HCT116 (cell line): ENCODE data around the gene PKNOX2. TPM values are rescaled to one million over a fixed set of nuclear protein-coding genes. Genes with fewer than 3 reads are reported as not detected.

Experiments
- ATAC-seq: fragments of 200-7000 bp; cut with Tn5 transposase; 2 replicates; pipeline ENCODE4 v1.9.1; 2020; ENCODE audit warnings: mild to moderate bottlenecking, moderate library complexity
- BruUV-seq: library from RNA; stranded (reverse); fragments of 400-500 nt; replicated peaks from 2 replicates; lab custom pipeline; 2021; lab: Mats Ljungman, UMichigan
- CTCF ChIA-PET: fragments of 300-600 bp; sonication (Branson Sonifier 250); formaldehyde crosslinking; loops from one replicate; lab custom pipeline; 2021; ENCODE audit warnings: antibody characterized with exemption; lab: Charles Lee
- POLR2A ChIA-PET: fragments of 300-600, 350-600 bp; sonication (Branson Sonifier 250); formaldehyde crosslinking; loops from one replicate; lab custom pipeline; 2021; ENCODE audit warnings: antibody characterized with exemption; lab: Charles Lee
- RAD21 ChIA-PET, 2 experiments: fragments of 300-600 bp; sonication (Branson Sonifier 250); formaldehyde crosslinking; loops; one replicate each; lab custom pipeline; 2023; ENCODE audit warnings: low total read pairs in 2 of 2; ENCODE audit not compliant: uncharacterized antibody in 2 of 2, unreplicated experiment in 2 of 2, low non-redundant PET in 1 of 2; lab: Charles Lee
- DNase-seq: peaks from one replicate; pipeline ENCODE4 v3.0.0-alpha.2; 2010; ENCODE audit warnings: low read depth, low spot score
- H2AFZ ChIP-seq: fragments of 200-600 bp; shearing (Covaris generic), sonication (generic); 2 replicates; pipeline ENCODE4 v1.6.1; 2017; ENCODE audit warnings: low read depth, mixed run types, mixed read lengths, antibody characterized with exemption, low read length; ENCODE audit not compliant: poor library complexity, severe bottlenecking
- H3K27ac ChIP-seq: 2 replicates; pipeline ENCODE4 v1.5.1; 2012; ENCODE audit warnings: low read depth, low read length
- H3K27me3 ChIP-seq: fragments of 200-600 bp; sonication (generic); 2 replicates; pipeline ENCODE4 v1.6.1; 2016; ENCODE audit warnings: mixed run types, low read length, mixed read lengths; ENCODE audit not compliant: insufficient read depth
- H3K36me3 ChIP-seq, 2 experiments: fragments of 200-500 bp in 1 of 2; fragments of 200-600 bp in 1 of 2; sonication (Bioruptor generic) in 1 of 2; sonication (generic) in 1 of 2; 2 replicates each; pipeline versions ENCODE4 v1.5.1 to v1.6.1; 2014 to 2016; ENCODE audit warnings: low read length in 2 of 2, inconsistent platforms in 1 of 2, mixed read lengths in 1 of 2, mixed run types in 1 of 2; ENCODE audit not compliant: insufficient read depth in 2 of 2, control insufficient read depth in 1 of 2
- H3K4me1 ChIP-seq, 2 experiments: fragments of 200-600 bp in 1 of 2; sonication (generic) in 1 of 2; 2 replicates each; pipeline versions ENCODE4 v1.5.1 to v1.6.1; 2012 to 2017; ENCODE audit warnings: low read length in 2 of 2, inconsistent platforms in 1 of 2, mild to moderate bottlenecking in 1 of 2, mixed read lengths in 1 of 2, mixed run types in 1 of 2, moderate library complexity in 1 of 2; ENCODE audit not compliant: insufficient read depth in 2 of 2, control insufficient read depth in 1 of 2
- H3K4me2 ChIP-seq: fragments of 200-600 bp; sonication (generic); 2 replicates; pipeline ENCODE4 v1.6.1; 2017; ENCODE audit warnings: mixed run types, low read length, mixed read lengths
- H3K4me3 ChIP-seq, 2 experiments: fragments of 200-600 bp in 1 of 2; sonication (generic) in 1 of 2; replicated peaks in 1 of 2; 2 replicates each; pipeline ENCODE4 v1.5.1; 2011 to 2016; ENCODE audit warnings: low read length in 2 of 2, control low read depth in 1 of 2, low read depth in 1 of 2, mild to moderate bottlenecking in 1 of 2, mixed read lengths in 1 of 2, mixed run types in 1 of 2
- H3K79me2 ChIP-seq: fragments of 200-600 bp; sonication (generic); 2 replicates; pipeline ENCODE4 v1.6.1; 2017; ENCODE audit warnings: mild to moderate bottlenecking, mixed run types, low read length, moderate library complexity, mixed read lengths; ENCODE audit not compliant: insufficient read depth
- H3K9ac ChIP-seq: fragments of 200-600 bp; sonication (generic); 2 replicates; pipeline ENCODE4 v1.6.1; 2016; ENCODE audit warnings: low read length, mixed read lengths
- H3K9me2 ChIP-seq: fragments of 200-600 bp; sonication (generic), shearing (Covaris generic); 2 replicates; pipeline ENCODE4 v1.6.1; 2017; ENCODE audit warnings: mixed run types, mild to moderate bottlenecking, moderate library complexity; ENCODE audit not compliant: insufficient read depth
- H3K9me3 ChIP-seq, 2 experiments: fragments of 200-500 bp in 1 of 2; fragments of 200-600 bp in 1 of 2; sonication (Bioruptor generic) in 1 of 2; sonication (generic) in 1 of 2; 2 replicates each; pipeline ENCODE4 v1.6.1; 2014 to 2017; ENCODE audit warnings: low read length in 2 of 2, mixed read lengths in 2 of 2, inconsistent platforms in 1 of 2, low read depth in 1 of 2, mild to moderate bottlenecking in 1 of 2, mixed run types in 1 of 2, moderate library complexity in 1 of 2; ENCODE audit not compliant: control insufficient read depth in 1 of 2, insufficient read depth in 1 of 2
- H4K20me1 ChIP-seq: fragments of 200-600 bp; sonication (generic), shearing (Covaris generic); 2 replicates; pipeline ENCODE4 v1.6.1; 2017; ENCODE audit warnings: mixed run types, mild to moderate bottlenecking, moderate library complexity; ENCODE audit not compliant: insufficient read depth
- ATF3 ChIP-seq: IDR thresholded peaks from 2 replicates; pipeline ENCODE4 v1.6.1; 2012
- CBX3 ChIP-seq: IDR thresholded peaks from 2 replicates; pipeline ENCODE4 v1.6.1; 2012; ENCODE audit warnings: low read depth
- CEBPB ChIP-seq: IDR thresholded peaks from 2 replicates; pipeline ENCODE4 v1.6.1; 2012; ENCODE audit warnings: low read depth
- EGR1 ChIP-seq: IDR thresholded peaks from 2 replicates; pipeline ENCODE4 v1.6.1; 2012; ENCODE audit warnings: low read depth
- ELF1 ChIP-seq: IDR thresholded peaks from 2 replicates; pipeline ENCODE4 v1.6.1; 2012; ENCODE audit warnings: low read depth, borderline replicate concordance
- EZH2 ChIP-seq: fragments of 200-600 bp; sonication (generic); IDR thresholded peaks from 2 replicates; pipeline ENCODE4 v1.6.1; 2017; ENCODE audit warnings: antibody characterized with exemption, mixed run types
- FOSL1 ChIP-seq: IDR thresholded peaks from 2 replicates; pipeline ENCODE4 v1.6.1; 2012; ENCODE audit warnings: low read depth
- MAX ChIP-seq: IDR thresholded peaks from 2 replicates; pipeline ENCODE4 v1.6.1; 2012
- POLR2A ChIP-seq: IDR thresholded peaks from 2 replicates; pipeline ENCODE4 v1.7.0; 2011; ENCODE audit warnings: borderline replicate concordance; ENCODE audit not compliant: insufficient read depth, insufficient read length; ENCODE audit errors: extremely low read depth
- POLR2AphosphoS5 ChIP-seq: IDR thresholded peaks from 2 replicates; pipeline ENCODE4 v1.6.1; 2011; ENCODE audit warnings: mild to moderate bottlenecking, low read depth, low read length, moderate library complexity
- RAD21 ChIP-seq: IDR thresholded peaks from 2 replicates; pipeline ENCODE4 v1.6.1; 2012; ENCODE audit warnings: low read depth, mild to moderate bottlenecking
- SP1 ChIP-seq: IDR thresholded peaks from 2 replicates; pipeline ENCODE4 v1.6.1; 2012; ENCODE audit warnings: low read depth
- SRF ChIP-seq: IDR thresholded peaks from 2 replicates; pipeline ENCODE4 v1.6.1; 2012; ENCODE audit warnings: low read depth
- TCF7L2 ChIP-seq: IDR thresholded peaks from 2 replicates; pipeline ENCODE4 v1.7.0; 2011; ENCODE audit warnings: borderline replicate concordance, inconsistent platforms; ENCODE audit not compliant: insufficient read depth, insufficient read length; ENCODE audit errors: extremely low read depth
- YY1 ChIP-seq: IDR thresholded peaks from 2 replicates; pipeline ENCODE4 v1.6.1; 2011; ENCODE audit warnings: low read length, low read depth, moderate library complexity, mild to moderate bottlenecking; ENCODE audit not compliant: insufficient replicate concordance; ENCODE audit errors: extremely low read depth
- ZBTB33 ChIP-seq: IDR thresholded peaks from 2 replicates; pipeline ENCODE4 v1.6.1; 2011; ENCODE audit warnings: mild to moderate bottlenecking, low read length, moderate library complexity; ENCODE audit not compliant: insufficient replicate concordance; ENCODE audit errors: extremely low read depth
- ZFX ChIP-seq: fragments of 450-650 bp; IDR thresholded peaks from 2 replicates; pipeline ENCODE4 v1.6.1; 2017
- ZNF274 ChIP-seq: fragments of 200-500 bp; sonication (Bioruptor generic); IDR thresholded peaks from 2 replicates; pipeline ENCODE4 v1.6.1; 2014; ENCODE audit warnings: mild to moderate bottlenecking, low read depth, low read length, inconsistent platforms
- intact Hi-C: fragments of 100-400 bp; cut with micrococcal nuclease; formaldehyde crosslinking; loops from 2 replicates; pipeline ENCODE4 v1.10.0; 2022
- total RNA-seq: library from RNA; stranded (reverse); gene quantifications from one replicate; pipeline ENCODE4 v1.2.1, GENCODE V29; 2021; ENCODE audit not compliant: unreplicated experiment
- TF ChIP-seq, protein P1 (sequence below), 3 experiments: fragments of 200-600 bp in 1 of 3; sonication (generic) in 1 of 3; IDR thresholded peaks in 2 of 3; conservative IDR thresholded peaks in 1 of 3; 2 replicates each; pipeline ENCODE4 v1.5.1; 2012 to 2017; ENCODE audit warnings: low read depth in 2 of 3, low read length in 2 of 3, antibody characterized with exemption in 1 of 3, borderline replicate concordance in 1 of 3, control low read depth in 1 of 3, mild to moderate bottlenecking in 1 of 3, mixed read lengths in 1 of 3, mixed run types in 1 of 3, moderate library complexity in 1 of 3; ENCODE audit not compliant: insufficient read depth in 1 of 3

The PKNOX2 gene
- total RNA-seq, 1 experiment from 2014 or later = 0.20 TPM

GRCh38 chr11:125418396-125418795 lies 253.8 kb downstream of the PKNOX2 start:
- Histone ChIP-seq H3K79me2 (no peaks in the 10 kb centered on the region), H3K9me2 (no peaks in the 10 kb centered on the region), H3K27ac (no peak overlapping the region), H3K36me3 (no peaks in the 10 kb centered on the region), H3K4me1 (no peaks in the 10 kb centered on the region), H3K4me2 (no peak overlapping the region), H3K4me3 (no peak overlapping the region), H4K20me1 (no peaks in the 10 kb centered on the region), H3K27me3 (no peaks in the 10 kb centered on the region), H3K9me3 (no peaks in the 10 kb centered on the region), H2AFZ (no peak overlapping the region), H3K9ac (no peak overlapping the region)
- no peak for ATAC-seq
- DNase-seq = no peak
- BruUV-seq = no TSS peak
- CTCF ChIA-PET = interaction anchor here (1.0 kb wide), 1 partner anchor 11 kb away, joined by 3 read pairs; no protein-coding TSS in a partner anchor
- intact Hi-C loops = no loop called here
- TF ChIP-seq TCF7L2 (no peak), EGR1 (no peak), RAD21 (no peak), ZBTB33 (no peak), ELF1 (no peak), CBX3 (no peak), SP1 (no peak), ZNF274 (no peak), MAX (no peak), CEBPB (no peak), ATF3 (no peak), POLR2AphosphoS5 (no peak), YY1 (no peak), EZH2 (no peak), POLR2A (no peak), ZFX (no peak), SRF (no peak), FOSL1 (no peak)
- TF ChIP-seq, protein P1, sequence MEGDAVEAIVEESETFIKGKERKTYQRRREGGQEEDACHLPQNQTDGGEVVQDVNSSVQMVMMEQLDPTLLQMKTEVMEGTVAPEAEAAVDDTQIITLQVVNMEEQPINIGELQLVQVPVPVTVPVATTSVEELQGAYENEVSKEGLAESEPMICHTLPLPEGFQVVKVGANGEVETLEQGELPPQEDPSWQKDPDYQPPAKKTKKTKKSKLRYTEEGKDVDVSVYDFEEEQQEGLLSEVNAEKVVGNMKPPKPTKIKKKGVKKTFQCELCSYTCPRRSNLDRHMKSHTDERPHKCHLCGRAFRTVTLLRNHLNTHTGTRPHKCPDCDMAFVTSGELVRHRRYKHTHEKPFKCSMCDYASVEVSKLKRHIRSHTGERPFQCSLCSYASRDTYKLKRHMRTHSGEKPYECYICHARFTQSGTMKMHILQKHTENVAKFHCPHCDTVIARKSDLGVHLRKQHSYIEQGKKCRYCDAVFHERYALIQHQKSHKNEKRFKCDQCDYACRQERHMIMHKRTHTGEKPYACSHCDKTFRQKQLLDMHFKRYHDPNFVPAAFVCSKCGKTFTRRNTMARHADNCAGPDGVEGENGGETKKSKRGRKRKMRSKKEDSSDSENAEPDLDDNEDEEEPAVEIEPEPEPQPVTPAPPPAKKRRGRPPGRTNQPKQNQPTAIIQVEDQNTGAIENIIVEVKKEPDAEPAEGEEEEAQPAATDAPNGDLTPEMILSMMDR (IDR thresholded peaks at IDR 0.05 in 2 of 3, conservative IDR thresholded peaks at IDR 0.05 in 1 of 3; ENCODE audit: borderline replicate concordance in 1 of 3, insufficient read depth in 1 of 3, low read depth in 2 of 3, low read length in 2 of 3) = no peak
- POLR2A ChIA-PET = no interaction called here
- RAD21 ChIA-PET = no interaction called here
